22Rv1 (cell line): ENCODE measurements around the gene GGTLC1.
"Not testable (repeated sequence)": the region's sequence is repeated elsewhere in the genome, so short reads cannot be mapped to it uniquely, and the experiment has no call there.

Experiments used
- H3K27ac ChIP-seq: fragments of 450-650 bp; 2 replicates; pipeline ENCODE4 v1.5.1; 2017
- ZFX ChIP-seq: fragments of 450-650 bp; IDR thresholded peaks from 2 replicates; pipeline ENCODE4 v1.6.1; 2017; ENCODE audit warnings: antibody characterized with exemption, borderline replicate concordance
- TF ChIP-seq, protein P1 (sequence below): fragments of 450-650 bp; IDR thresholded peaks from 2 replicates; pipeline ENCODE4 v1.5.1; 2017; ENCODE audit warnings: mild to moderate bottlenecking

The GGTLC1 gene

DNA sequence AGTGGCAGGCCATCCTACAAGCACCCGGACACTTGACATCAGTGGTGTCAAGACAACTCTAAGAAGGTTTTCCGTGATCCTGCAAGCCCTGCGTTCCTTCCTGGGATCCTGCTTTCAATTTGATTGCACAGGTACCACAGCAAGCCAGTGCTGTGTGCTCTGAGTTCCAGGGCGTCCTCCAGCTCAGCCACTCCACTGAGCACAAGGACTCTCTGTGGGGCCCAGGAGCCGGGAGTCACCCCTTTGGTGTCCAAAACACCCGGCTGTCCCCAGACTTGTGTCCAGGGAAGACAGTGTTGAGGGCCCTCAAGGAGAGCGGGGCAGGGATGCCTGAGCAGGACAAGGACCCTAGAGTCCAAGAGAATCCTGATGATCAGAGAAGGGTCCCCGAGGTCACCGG, 387 bp upstream of the GGTLC1 start:
- not testable (repeated sequence) for H3K27ac ChIP-seq

DNA sequence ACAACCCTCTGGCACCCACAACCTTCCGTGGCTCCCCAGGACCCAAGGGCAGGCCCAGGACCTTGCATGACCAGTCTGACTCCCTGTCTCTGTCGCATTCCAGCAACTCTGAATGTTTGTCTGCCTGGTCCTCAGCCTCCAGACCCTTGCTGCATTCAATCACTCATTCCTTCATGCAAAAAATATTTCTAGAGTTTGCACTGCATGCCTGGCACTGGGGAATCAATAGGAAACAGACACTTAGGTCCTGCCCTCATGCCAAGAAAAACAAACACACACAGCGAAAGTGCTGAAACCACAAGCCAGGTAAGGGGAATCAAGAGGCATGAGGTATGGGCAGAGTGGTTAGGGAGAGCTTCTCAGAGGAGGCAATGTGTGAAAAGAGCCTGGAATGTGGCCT, 1.9 kb downstream of the GGTLC1 start:
- not testable (repeated sequence) for H3K27ac ChIP-seq

DNA sequence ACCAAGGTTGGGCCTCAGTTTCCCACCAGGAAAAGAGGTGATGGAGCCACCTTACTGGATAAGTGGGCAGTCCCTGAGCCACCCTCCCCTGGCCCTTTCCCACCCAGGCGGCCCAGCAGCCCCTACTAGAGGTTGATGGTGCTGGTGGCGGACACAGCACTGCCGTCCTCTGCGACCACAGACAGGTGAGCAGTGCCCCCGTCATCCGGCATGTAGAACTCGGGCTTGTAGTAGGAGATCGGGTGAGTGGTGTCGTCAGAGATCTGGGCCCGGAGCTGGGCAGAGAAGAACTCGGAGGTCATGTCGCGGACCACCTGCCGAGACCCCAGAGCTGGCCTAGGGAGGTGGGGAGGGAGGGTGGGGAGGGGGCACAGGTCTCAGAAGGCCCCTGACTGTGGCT, 2.3 kb downstream of the GGTLC1 start:
- not testable (repeated sequence) for H3K27ac ChIP-seq

DNA sequence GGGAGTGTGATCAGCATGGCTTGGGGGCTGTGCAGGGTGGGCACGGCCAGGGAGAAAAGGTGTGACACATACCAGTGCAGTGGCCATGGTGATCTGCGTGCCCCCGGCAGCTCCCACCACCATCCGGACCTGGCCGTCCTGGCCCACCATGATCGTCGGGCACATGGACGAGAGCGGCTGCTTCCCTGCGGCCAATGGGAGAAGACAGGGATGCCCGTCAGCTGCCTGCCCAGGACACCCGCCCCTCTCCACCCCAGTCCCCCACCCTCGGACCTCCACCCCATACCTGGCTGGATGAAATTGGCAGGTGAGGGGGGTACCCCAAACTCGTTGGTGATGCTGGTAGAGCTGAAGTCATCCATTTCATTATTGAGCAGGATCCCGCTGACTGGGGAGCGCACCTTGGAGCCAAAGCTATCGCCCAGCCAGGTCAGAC, 2.8 kb downstream of the GGTLC1 start:
- H3K27ac ChIP-seq = not testable (repeated sequence)

DNA sequence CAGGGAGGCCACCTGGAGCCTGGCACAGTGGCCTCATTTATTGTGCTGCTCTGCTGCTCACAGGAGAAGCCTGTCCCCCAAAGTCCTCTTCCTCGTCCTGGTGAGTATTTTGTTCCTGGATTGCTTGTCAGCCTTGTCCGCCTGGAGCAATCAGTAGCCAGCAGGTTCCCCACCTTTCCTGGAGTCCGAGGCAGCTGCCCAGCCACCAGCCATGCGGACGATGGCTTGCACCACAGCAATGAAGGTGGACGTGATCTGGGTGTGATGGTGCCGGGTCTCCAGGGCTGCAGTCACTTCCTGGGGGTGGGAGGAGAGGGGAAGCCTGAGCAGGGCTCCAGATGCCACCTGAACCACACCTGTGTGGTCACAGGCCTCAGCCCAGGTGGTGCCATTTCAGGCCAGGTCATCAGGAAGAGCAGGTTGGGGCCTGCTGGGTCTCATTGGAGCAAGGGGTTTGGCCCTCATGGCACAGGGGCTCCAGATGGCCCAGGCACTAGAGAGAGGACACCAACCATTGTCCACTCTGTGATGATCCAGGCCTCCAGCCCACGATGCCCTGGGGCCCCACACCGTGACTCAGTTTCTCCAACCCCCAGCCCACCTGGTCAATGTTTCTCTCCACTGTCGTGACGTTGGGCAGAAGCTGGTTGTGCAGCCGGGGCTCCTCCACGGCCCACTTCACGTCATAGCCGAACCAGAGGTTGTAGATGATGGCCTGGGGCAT, 3.4 kb downstream of the GGTLC1 start:
- not testable (repeated sequence) for H3K27ac ChIP-seq

DNA sequence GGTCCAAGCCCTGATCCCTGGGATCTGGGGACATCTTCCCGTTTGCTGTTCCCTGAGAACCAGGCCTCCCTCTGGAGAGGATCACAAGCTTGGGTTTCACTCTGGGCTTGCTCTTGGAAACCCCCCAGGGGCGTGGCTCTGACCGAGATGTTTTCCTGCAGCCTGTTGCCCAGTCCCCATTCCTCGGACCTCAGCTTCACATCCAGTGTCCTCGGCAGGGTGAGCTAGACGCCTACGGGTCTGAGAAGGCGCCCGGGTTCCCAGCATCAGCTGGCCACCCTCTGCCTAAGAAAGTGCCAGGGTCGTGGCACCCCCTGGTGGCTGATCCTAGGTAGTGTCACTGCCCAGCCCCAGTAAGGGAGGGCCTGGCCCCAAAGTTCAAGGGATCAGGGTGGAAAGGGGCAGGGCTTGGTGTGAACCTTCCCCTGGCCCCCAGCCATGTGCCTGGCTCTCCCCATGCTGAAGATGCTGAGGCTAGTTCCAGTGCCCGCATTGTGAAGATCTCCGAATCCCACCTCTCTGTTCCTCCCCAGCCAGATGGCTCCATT, 4.0 kb downstream of the GGTLC1 start:
- H3K27ac ChIP-seq = not testable (repeated sequence)

DNA sequence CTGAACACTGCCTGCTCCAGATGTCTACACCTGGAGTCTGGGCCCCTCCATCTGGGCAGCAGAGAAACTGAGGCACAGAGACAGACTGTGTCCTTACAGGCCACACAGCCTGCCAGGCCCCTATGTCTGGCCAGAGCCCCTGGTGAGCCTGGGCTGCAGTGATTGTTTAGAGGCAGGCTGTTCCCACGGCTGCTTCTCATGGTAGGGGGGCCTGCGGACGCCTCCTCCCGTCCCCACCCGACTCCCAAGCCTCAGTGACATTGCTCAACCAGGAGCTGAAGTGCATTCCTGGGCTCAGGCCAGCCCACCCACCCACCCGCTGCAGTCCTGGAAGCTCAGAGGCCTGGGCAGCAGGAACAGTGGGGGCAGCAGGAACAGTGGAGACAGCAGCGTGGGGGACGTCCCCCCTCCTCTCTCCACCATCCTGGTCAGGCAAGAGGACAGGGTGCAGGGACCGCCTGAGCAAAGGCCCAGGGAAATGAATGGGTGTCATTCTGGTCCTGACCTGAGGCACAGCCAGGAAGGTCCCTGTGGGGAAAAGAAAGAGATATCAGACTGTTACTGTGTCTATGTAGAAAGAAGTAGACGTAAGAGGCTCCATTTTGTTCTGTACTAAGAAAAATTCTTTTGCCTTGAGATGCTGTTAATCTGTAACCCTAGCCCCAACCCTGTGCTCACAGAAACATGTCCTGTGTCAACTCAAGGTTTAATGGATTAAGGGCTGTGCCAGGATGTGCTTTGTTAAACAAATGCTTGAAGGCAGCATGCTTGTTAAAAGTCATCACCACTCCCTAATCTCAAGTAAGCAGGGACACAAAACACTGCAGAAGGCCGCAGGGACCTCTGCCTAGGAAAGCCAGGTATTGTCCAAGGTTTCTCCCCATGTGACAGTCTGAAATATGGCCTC, 6.2 kb downstream of the GGTLC1 start:
- H3K27ac ChIP-seq = not testable (repeated sequence)

DNA sequence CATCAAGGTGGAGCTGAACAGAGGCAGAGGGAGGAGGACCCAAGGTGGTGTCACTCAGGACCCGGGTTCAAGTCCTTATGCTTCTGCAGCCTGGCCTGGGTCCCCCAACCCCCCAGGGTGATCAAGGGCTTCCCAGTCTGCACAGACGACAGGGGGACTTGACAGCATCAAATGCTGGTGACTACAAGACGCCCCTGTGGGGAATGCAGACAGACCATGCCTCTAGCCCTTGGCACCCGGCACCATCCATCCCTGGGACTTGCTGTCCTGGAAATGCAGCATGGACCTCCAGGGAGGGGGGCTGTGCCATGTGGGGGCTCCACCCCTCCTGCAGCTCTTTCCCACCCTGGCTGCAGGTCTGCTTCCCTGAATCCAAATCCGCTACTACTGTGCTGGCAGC, 7.1 kb downstream of the GGTLC1 start:
- not testable (repeated sequence) for H3K27ac ChIP-seq

DNA sequence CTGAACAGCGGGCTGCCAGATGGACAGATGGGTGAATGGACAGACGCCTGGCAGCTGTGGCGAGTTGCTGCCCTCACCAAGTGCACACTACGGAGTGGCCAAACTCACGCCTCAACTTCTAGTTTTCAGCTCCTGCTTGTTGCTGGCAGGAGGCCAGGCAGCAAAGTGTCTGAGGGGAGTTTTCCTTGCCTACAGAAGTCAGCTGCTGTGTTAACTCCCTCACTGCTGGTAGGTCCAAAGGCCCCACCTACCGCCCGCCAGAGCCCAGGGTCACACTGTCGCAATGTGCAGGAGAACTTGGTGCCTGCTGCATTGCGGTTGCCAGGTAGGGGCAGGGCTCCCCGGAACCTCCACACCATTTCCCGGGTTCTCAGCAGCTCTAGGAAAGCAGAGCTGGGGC, 7.6 kb downstream of the GGTLC1 start:
- not testable (repeated sequence) for H3K27ac ChIP-seq

DNA sequence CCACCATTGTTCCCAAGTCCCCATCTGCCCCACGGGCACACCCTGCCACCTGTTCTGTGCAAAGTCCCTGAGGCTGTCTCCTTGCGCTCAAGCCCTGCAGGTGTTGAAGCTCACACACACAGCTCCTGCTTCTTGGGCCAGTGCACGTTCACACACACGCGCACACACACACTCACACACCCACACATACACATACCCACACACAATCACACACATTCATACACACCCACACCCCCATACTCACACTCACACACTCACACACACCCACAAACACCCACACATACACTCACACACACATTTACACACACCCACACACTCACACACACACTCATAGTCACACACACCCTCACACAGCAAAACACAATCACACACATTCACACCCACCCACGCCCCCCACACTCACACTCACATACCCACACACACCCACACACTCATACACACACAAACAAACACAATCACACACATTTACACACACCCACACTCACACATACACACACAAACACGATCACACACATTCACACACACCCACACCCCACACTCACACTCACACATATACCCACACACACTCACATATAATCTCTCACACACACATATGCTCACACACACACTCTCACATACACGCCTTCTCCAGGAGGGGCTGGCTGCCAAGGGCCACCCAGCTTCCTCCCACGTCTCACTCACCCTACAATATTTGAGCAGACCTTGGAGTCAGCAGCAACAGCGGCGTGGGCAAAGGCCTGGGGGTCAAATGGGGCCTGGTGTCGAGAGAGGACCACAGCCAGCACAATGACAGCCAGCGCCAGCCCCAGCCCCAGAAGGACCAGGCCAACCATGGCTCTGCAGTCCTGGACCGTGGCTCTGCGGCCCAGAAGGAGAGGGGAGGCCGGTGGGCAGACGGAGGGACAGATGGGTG, 8.4 kb downstream of the GGTLC1 start:
- not testable (repeated sequence) for H3K27ac ChIP-seq

DNA sequence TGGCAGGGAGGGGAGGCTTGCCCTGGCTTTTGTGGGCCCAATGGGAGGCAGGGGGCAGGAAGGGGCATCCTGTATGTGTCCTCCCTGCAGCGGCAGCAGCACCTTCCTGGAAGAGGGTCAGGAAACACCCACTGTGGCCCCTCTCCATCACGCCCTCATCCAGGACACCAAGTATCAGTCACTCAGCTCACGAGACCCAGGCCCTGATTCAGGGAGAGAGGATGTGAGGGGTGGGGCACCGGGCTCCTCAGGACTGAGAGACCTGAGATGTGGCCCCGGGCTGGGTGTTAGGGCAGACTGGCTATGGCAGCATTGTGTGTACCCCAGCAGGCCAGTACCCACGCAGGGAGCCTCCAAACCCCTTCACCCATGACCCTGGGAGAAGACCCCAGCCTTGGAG, 9.2 kb downstream of the GGTLC1 start:
- not testable (repeated sequence) for H3K27ac ChIP-seq

DNA sequence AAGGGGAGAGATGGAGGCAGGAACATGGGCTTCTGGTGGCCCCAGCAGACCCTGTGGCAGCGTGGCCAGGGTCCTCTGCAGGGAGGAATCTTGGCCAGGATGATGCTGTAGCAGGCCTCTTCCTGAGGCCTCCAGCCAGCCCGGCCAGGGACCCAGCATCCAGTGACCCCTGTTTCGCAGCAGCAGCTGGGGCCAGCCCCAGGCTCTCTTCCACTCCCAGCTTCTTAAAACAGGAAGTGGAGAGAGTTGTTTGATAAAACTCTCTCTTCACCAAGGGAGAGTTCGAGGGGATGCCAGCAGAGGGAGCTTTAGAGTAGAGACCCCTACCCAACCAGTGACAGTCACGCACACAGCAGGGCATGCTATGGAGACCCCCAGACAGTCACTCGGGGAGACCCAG, 10.1 kb downstream of the GGTLC1 start:
- H3K27ac ChIP-seq = not testable (repeated sequence)

DNA sequence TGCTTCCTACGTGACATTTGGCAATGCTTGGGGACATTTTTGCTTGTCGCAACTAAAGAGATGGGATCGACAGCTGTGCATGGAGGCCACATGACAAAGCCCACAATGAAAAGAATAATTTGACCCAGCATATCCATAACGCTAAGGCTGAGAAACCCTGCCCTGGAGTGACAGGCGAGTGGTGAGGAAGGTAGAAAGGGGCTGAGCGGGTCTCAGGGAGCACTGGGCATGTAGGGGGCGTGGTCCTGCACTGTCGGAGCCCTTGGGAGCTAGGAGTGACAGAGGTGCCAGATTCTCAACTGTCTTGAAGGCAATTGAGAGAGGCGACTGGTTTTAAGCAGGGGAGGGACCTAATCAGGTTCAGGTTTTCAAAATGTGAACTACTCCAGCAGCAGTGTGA, 13.6 kb downstream of the GGTLC1 start:
- TF ChIP-seq, protein P1, sequence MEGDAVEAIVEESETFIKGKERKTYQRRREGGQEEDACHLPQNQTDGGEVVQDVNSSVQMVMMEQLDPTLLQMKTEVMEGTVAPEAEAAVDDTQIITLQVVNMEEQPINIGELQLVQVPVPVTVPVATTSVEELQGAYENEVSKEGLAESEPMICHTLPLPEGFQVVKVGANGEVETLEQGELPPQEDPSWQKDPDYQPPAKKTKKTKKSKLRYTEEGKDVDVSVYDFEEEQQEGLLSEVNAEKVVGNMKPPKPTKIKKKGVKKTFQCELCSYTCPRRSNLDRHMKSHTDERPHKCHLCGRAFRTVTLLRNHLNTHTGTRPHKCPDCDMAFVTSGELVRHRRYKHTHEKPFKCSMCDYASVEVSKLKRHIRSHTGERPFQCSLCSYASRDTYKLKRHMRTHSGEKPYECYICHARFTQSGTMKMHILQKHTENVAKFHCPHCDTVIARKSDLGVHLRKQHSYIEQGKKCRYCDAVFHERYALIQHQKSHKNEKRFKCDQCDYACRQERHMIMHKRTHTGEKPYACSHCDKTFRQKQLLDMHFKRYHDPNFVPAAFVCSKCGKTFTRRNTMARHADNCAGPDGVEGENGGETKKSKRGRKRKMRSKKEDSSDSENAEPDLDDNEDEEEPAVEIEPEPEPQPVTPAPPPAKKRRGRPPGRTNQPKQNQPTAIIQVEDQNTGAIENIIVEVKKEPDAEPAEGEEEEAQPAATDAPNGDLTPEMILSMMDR = no peak
- no peak for TF ChIP-seq ZFX

DNA sequence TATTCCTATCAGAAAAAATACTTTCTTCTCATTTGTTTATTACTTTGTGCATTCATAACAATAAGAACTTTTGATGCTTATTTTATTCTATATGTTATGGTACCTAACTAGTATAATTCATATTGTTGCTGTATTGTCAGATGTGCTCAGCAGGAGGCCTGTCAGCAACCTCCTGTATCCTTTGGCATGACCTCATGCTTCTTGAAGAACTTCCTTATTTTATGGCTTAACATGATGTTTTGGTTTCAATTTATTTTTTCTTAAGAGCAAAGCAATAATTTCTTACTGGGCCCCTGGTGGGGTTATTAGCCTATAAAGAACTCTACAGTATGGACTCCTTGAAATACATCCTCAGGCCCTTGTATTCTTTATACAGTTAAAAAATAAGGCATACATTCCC, 17.3 kb downstream of the GGTLC1 start:
- TF ChIP-seq, protein P1 = no peak
- no peak for TF ChIP-seq ZFX
- no peak overlapping the region for H3K27ac ChIP-seq

More for the DNA sequence above, 13.6 kb downstream of the GGTLC1 start:
- no peak overlapping the region for H3K27ac ChIP-seq
